Measurements from ENCODE around the gene DNAJC5.
"Not testable (repeated sequence)": the region's sequence is repeated elsewhere in the genome, so short reads cannot be mapped to it uniquely, and the experiment has no call there.

Gene DNAJC5

DNA sequence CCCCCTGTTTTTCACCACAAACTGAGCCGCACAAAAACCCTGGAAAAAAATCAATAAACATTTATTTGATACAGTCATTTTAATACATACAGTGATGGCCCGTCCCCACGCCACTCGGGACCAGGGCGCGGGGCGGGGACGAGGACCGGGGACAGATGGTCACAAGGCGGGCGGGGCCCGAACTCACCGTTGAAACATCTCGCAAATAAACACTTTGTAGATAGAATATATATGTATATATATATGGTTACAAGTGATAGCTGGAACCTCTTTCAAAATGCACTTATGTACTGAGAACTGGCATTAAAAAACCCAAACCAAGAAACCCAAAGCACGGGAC is 61.7 kb downstream of the DNAJC5 start:
- DNase-seq (ENCODE audit: low spot score): no peak

GRCh38 chr20:63957004-63957689 is 62.2 kb downstream of the DNAJC5 start:
- peak; percentile 82 for DNase-seq (ENCODE audit: low spot score)

DNA sequence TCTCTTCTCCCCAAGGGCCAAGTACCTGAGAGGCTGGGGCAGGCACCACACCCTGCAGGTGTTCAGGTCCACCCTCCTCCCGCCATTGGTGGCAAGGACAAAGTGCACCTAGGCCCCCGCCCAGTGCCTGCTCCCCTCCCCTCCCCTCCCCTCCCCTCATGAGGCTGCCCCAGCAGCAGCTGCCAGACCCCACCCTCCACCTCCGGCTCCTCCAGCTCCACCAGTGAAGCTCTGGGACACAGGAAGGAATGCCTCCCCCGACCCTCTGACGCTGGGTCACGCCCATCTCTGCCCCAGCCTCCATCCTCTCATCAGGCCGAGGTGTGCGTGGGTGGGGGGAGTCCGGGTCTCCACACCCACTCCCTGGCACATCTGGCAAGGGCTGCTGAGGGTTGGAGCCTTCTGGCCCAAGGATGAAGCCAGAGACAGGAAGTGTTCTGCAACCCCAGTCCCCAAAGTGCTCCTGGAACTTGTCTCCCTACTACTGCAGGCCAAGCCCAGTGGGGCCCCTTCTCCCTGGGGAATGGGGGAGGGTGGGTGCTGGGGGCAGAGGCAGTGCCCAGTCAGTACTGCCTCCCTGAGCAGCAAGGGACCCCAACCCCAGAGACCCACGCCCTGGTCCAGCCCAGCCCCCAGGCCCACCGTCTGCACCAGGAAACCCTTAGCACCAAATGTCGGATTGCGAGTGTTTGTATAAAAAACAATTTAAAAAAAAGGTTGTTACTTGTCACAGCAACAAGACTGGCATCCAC is 62.9 kb downstream of the DNAJC5 start:
- DNase-seq (ENCODE audit: low spot score): no peak

- no peak for DNase-seq (ENCODE audit: low spot score)
Observed at GRCh38 chr20:63958471-63958870, 63.5 kb downstream of the DNAJC5 start.

GRCh38 chr20:63958964-63959698 is 64.2 kb downstream of the DNAJC5 start:
- DNase-seq (ENCODE audit: low spot score): no peak

DNA sequence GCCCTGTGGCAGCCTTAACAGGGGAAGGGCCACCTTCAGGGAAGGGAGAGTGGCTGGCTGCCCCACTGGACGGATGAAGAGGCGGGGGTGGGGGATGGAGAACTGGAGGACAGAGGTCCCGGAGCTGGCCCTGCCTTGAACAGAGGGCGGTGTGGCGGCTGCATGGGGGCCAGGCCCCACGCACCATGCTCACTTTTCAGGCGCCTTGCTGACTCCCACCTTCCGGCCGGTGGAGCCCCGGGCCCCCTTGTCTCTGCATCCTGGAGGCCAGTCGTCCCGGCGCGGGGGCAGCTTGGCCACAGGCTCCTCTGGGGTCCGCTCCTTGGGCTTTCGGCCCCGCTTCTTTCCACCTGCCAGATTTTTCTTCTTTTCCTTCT is 64.8 kb downstream of the DNAJC5 start:
- DNase-seq (ENCODE audit: low spot score): no peak

DNA sequence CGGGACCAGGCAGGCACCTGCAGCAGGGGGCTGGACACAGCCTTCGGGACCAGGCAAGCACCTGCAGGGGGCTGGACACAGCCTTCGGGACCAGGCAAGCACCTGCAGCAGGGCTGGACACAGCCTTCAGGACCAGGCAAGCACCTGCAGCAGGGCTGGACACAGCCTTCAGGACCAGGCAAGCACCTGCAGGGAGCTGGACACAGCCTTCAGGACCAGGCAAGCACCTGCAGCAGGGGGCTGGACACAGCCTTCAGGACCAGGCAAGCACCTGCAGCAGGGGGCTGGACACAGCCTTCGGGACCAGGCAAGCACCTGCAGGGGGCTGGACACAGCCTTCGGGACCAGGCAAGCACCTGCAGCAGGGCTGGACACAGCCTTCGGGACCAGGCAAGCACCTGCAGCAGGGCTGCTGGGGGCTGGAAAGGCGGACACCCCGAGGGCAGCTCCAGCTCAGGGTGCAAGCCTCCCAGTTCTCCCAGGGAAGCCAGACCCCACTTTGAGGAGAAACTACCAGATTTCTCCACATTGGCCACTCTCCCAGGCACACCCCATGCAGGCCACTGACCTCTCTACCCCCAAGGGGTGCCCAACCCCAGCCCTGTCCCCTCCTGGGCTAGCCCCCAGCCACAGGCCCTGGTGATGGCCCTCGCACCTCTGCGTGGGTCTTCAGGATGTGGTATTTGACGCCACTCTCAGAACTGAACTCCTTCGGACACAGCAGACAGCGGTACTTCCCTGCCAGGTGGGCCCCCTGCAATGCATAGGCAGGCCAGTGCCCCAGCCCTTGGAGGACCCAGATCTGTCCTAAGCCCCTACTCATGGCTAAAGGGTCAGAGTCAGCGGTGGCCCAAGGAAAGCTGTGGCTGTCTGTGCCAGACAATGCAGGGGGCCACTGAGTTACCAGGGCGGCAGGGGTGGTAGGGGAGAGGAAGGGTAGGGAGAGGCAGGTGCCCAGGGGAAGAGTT is 66.0 kb downstream of the DNAJC5 start:
- DNase-seq (ENCODE audit: low spot score): not testable (repeated sequence)

DNA sequence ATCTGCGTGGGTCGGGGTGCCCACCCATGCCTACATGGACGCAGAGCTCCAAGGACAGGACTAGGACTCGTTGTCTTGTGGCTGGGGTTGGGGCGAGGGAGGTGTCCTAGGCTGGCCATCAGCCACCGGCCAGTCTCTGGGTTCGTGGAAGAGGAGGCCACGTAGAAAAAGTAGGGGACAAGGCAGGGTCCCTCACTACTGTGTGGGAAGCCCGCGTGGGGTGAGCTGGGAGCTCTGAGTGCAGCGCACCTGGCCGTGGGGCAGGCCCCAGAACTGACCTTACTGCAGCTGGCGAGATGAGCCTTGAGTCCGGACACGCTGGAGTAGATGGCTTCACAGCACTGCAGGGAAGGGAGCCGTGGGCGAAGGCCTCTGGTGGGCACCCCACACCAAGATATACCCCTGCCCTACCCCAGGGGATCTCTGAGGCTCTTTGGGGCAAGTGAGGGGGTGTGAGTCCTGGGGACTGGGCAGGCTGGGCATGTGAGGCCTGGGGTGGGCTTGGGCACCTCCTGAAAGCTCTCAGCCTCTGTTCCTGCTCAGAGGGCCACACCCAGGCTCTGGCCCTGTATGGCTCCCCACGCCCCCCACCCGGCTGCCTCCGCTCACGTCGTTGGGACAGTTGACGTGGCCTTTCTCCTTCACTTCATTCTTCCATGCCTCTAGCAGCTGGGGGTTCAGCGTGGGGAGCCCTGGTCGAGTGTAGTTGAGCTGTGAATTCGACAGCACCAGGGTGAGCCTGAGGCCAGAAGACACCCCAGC is 66.9 kb downstream of the DNAJC5 start:
- DNase-seq (ENCODE audit: low spot score): no peak

DNA sequence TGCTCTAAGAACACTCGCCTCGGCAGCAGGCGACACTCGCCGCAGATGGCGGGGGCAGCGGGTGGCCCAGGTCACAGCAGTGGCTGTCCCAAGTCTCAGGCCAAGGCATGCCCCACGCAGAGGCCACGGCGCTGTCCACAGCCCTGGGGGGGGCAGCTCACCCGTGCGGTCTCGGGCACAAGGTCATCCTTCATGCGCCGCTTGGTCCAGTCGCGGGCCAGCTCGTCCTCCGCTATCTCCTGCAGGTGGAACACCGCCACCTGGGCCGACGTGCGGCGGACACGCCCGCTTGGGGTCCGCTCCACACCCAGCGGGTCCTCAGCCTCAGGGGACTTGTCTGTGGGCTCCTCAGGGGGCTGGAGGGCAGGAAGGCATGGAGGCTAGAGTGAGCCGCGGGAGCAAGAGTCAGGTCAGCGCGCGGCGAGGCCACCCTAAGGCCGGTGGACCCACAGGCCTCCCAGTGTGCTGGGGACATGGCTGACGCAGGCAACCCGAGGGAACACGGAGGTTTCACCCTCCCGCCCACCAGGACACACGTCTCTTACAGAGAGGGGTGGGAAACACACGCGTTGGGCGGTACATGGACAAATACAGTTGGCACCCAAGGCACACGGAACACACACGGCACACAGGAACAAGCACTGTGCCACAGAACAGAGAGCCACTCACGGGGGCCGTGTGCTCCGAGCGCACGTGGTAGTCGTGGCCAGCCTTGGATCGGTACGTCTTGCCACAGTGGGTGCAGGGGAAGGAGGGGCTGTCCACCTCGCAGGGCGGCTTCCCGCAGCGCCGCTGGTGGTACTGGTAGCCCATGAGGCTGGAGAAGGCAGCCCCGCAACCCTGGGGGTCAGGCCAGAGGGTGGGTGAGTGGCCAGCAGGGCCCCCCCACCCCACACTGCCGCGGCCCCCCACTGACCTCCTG is 67.8 kb downstream of the DNAJC5 start:
- no peak for DNase-seq (ENCODE audit: low spot score)

DNA sequence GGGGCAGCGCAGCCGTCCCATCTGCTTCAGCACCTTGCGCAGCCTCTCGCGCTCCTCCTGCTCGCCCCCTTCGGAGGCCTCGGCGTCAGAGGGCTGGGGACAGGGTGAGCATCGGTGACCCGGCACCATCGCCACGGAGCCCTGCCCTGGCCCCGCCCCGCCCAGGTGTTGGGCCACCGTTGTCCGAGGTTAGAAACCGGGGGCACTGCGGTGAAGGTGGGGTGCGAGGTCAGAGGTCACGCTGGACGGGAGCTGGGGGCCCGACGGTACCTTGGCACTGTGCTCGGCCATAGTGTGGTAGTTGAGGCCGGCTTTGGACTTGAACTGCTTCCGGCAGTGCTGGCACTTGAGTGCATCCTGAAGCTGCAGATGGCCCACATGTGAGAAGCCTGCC is 68.4 kb downstream of the DNAJC5 start:
- no peak for DNase-seq (ENCODE audit: low spot score)

- no peak for DNase-seq (ENCODE audit: low spot score)
Observed at GRCh38 chr20:63963784-63964301, 68.9 kb downstream of the DNAJC5 start.

GRCh38 chr20:63964412-63964811 is 69.5 kb downstream of the DNAJC5 start:
- DNase-seq (ENCODE audit: low spot score): no peak

- no peak for DNase-seq (ENCODE audit: low spot score)
Observed at GRCh38 chr20:63966172-63966943, 71.4 kb downstream of the DNAJC5 start.

GRCh38 chr20:63966944-63967322 is 72.0 kb downstream of the DNAJC5 start:
- no peak for DNase-seq (ENCODE audit: low spot score)

DNA sequence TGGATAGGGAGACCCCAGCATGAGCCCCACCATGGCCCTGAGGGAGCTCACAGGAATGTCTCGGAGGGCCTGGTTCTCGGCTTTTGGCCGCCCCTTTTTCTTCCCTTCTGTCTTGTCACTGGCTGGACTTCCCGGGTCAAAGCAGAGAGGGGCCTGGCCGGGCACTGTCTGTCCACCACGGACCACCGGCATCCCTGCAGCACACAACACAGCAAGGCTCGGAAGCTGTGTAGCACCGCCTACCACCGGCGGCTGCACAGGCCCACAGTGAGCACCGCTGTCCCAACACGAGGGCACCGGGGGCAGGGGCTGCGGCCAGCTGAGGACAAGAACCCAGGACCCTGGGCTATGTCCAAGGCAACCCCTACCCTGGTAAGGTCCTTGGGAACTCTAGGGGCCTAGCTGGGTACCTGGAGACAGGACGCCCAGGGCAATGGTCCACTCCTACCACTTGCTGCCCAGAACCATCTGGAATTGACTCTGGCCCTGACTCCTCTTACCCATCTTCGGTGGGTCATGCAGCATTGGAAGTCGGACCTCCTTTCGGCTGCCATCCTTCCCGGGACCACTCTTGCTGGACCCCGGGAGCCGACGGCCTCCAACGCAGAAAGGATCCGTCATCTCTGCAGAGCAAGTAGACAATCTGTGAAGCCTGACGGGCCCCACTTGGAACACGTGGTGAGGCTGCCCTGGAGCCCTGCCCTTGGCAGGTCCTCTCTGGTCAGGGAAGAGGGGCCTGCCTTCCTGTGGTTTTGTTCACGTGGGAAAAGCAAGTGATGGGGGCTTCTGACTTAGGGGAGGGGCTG is 72.6 kb downstream of the DNAJC5 start:
- no peak for DNase-seq (ENCODE audit: low spot score)

- no peak for DNase-seq (ENCODE audit: low spot score)
Observed at GRCh38 chr20:63968136-63968927, 73.4 kb downstream of the DNAJC5 start.

Measured in NAMALWA (cell line).